GM12875 (cell line): ENCODE results near the gene ZNF831.
A peak's percentile ranks its signal among the peaks of the same experiment; 100 is the strongest.

Experiments used
- H3K4me3 ChIP-seq: one replicate; pipeline ENCODE4 v1.5.1; 2011; ENCODE audit warnings: low read depth, low read length, control low read depth
- CTCF ChIP-seq: IDR thresholded peaks from 2 replicates; pipeline ENCODE4 v1.5.1; 2011; ENCODE audit warnings: low read depth, mild to moderate bottlenecking, control low read depth, inconsistent platforms, low read length, moderate library complexity, borderline replicate concordance; ENCODE audit not compliant: insufficient read depth

ZNF831 gene

GRCh38 chr20:59221707-59222252, 58.2 kb downstream of the ZNF831 start:
- peak overlapping the region; percentile 32 for H3K4me3 ChIP-seq
- no peak for TF ChIP-seq CTCF

GRCh38 chr20:59222253-59223181, 58.9 kb downstream of the ZNF831 start:
- H3K4me3 ChIP-seq = peak overlapping the region; percentile 32
- peak; percentile 94 for TF ChIP-seq CTCF

- no peak for TF ChIP-seq CTCF
- H3K4me3 ChIP-seq = no peak overlapping the region
Observed at GRCh38 chr20:59223182-59223601, 59.6 kb downstream of the ZNF831 start.

- no peak for TF ChIP-seq CTCF
- no peak overlapping the region for H3K4me3 ChIP-seq
Observed at GRCh38 chr20:59223750-59224149, 60.1 kb downstream of the ZNF831 start.

GRCh38 chr20:59224236-59224635, 60.6 kb downstream of the ZNF831 start:
- no peak for TF ChIP-seq CTCF

GRCh38 chr20:59230385-59230784, 66.8 kb downstream of the ZNF831 start:
- TF ChIP-seq CTCF = no peak
- H3K4me3 ChIP-seq = no peak overlapping the region

More at GRCh38 chr20:59224236-59224635, 60.6 kb downstream of the ZNF831 start:
- no peak overlapping the region for H3K4me3 ChIP-seq
